Progenitor cell of endocrine pancreas (in vitro differentiated cells): ENCODE measurements around the gene UQCC5. TPM values are rescaled to one million over a fixed set of nuclear protein-coding genes. Genes with fewer than 3 reads are reported as not detected.

Experiments
- DNase-seq: peaks from one replicate; pipeline ENCODE4 v3.0.0; 2021; ENCODE audit warnings: low spot score; ENCODE audit not compliant: unreplicated experiment
- H3K27ac Mint-ChIP-seq: 2 replicates; pipeline ENCODE4 v1.8.0; 2021; ENCODE audit warnings: mild to moderate bottlenecking, moderate library complexity, mixed read lengths
- H3K27me3 Mint-ChIP-seq: 2 replicates; pipeline ENCODE4 v1.8.0; 2021; ENCODE audit warnings: mixed read lengths
- H3K36me3 Mint-ChIP-seq: 2 replicates; pipeline ENCODE4 v1.8.0; 2022; ENCODE audit warnings: mixed read lengths; ENCODE audit not compliant: insufficient read depth
- H3K4me1 Mint-ChIP-seq: 2 replicates; pipeline ENCODE4 v1.8.0; 2021; ENCODE audit warnings: low read depth, mixed read lengths
- H3K4me3 Mint-ChIP-seq: 2 replicates; pipeline ENCODE4 v1.8.0; 2021; ENCODE audit warnings: low read depth, mild to moderate bottlenecking, moderate library complexity, mixed read lengths
- H3K9me3 Mint-ChIP-seq: 2 replicates; pipeline ENCODE4 v1.8.0; 2021; ENCODE audit warnings: low read depth, mixed read lengths
- CTCF ChIP-seq: fragments of 200-600 bp; sonication (generic); IDR thresholded peaks from one replicate; pipeline ENCODE4 v1.5.0; 2021; ENCODE audit warnings: antibody characterized with exemption, mild to moderate bottlenecking; ENCODE audit not compliant: unreplicated experiment
- total RNA-seq: library from RNA; stranded (reverse); gene quantifications from 2 replicates; pipeline ENCODE4 v1.2.1, GENCODE V29; 2021

The UQCC5 gene
- total RNA-seq, 1 donor from 2014 or later = 14.2 TPM

- Mint-ChIP-seq H3K27me3 (peaks cover 3% of the 10 kb centered on the region), H3K4me1 (peaks cover 1% of the 10 kb centered on the region), H3K36me3 (peaks cover 7% of the 10 kb centered on the region), H3K27ac (no peak overlapping the region), H3K4me3 (no peak overlapping the region), H3K9me3 (no peaks in the 10 kb centered on the region)
- TF ChIP-seq CTCF = no peak
- no peak for DNase-seq
Measured at GRCh38 chr3:52521881-52522650, 14.3 kb upstream of the UQCC5 start.

- no peak for DNase-seq
- H3K4me1 Mint-ChIP-seq = peaks cover 1% of the 10 kb centered on the region
- no peak overlapping the region for H3K4me3 Mint-ChIP-seq
- H3K36me3 Mint-ChIP-seq = peaks cover 7% of the 10 kb centered on the region
- no peak overlapping the region for H3K27ac Mint-ChIP-seq
- H3K27me3 Mint-ChIP-seq = peaks cover 3% of the 10 kb centered on the region
- TF ChIP-seq CTCF = no peak
- H3K9me3 Mint-ChIP-seq = no peaks in the 10 kb centered on the region
Measured at GRCh38 chr3:52522651-52523251, 13.7 kb upstream of the UQCC5 start.

- no peak overlapping the region for H3K27ac Mint-ChIP-seq
- TF ChIP-seq CTCF = no peak
- H3K4me1 Mint-ChIP-seq = peaks cover 1% of the 10 kb centered on the region
- no peak overlapping the region for H3K4me3 Mint-ChIP-seq
- no peaks in the 10 kb centered on the region for H3K9me3 Mint-ChIP-seq
- H3K27me3 Mint-ChIP-seq = no peaks in the 10 kb centered on the region
- no peak for DNase-seq
- peaks cover 8% of the 10 kb centered on the region for H3K36me3 Mint-ChIP-seq
Measured at GRCh38 chr3:52523386-52524257, 12.8 kb upstream of the UQCC5 start.

DNA sequence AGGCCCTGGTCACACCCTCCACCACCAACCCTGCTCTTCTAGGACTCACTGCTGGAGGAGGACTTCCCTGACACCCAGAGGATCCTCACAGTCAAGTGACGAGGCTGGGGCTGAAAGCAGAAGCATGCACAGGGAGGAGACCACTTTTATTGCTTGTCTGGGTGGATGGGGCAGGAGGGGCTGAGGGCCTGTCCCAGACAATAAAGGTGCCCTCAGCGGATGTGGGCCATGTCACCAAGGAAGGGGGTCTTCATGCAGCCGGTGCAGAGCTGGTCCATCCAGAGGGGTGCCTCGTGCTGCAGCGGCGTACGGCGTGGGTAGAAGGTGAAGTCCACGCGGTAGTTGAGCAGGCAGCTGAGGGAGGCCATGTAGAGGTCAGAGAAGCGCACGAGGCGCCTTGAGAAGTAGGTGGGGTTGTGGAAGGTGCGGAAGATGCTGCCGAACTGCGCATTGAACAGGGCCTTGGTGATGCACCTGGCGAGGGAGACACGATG lies 12.1 kb upstream of the UQCC5 start:
- TF ChIP-seq CTCF = no peak
- peaks cover 8% of the 10 kb centered on the region for H3K36me3 Mint-ChIP-seq
- no peak overlapping the region for H3K4me3 Mint-ChIP-seq
- H3K27me3 Mint-ChIP-seq = no peaks in the 10 kb centered on the region
- H3K9me3 Mint-ChIP-seq = no peaks in the 10 kb centered on the region
- H3K4me1 Mint-ChIP-seq = no peaks in the 10 kb centered on the region
- DNase-seq = no peak
- no peak overlapping the region for H3K27ac Mint-ChIP-seq
